GM12875 (cell line): ENCODE data around the gene MEIS3.
"Not testable (repeated sequence)": the region's sequence is repeated elsewhere in the genome, so short reads cannot be mapped to it uniquely, and the experiment has no call there.

Experiments used
- H3K4me3 ChIP-seq: one replicate; pipeline ENCODE4 v1.5.1; 2011; ENCODE audit warnings: low read depth, low read length, control low read depth
- CTCF ChIP-seq: IDR thresholded peaks from 2 replicates; pipeline ENCODE4 v1.5.1; 2011; ENCODE audit warnings: low read depth, mild to moderate bottlenecking, control low read depth, inconsistent platforms, low read length, moderate library complexity, borderline replicate concordance; ENCODE audit not compliant: insufficient read depth

The MEIS3 gene

GRCh38 chr19:47375694-47376588 lies 43.4 kb downstream of the MEIS3 start:
- no peak for TF ChIP-seq CTCF
- H3K4me3 ChIP-seq = no peak overlapping the region

- H3K4me3 ChIP-seq = no peak overlapping the region
- TF ChIP-seq CTCF = no peak
Observed at GRCh38 chr19:47374876-47375693, 44.2 kb downstream of the MEIS3 start.

- no peak for TF ChIP-seq CTCF
- no peak overlapping the region for H3K4me3 ChIP-seq
Observed at GRCh38 chr19:47373246-47374240, 45.8 kb downstream of the MEIS3 start.

- no peak for TF ChIP-seq CTCF
- no peak overlapping the region for H3K4me3 ChIP-seq
Observed at GRCh38 chr19:47372603-47373002, 46.7 kb downstream of the MEIS3 start.

- no peak for TF ChIP-seq CTCF
- no peak overlapping the region for H3K4me3 ChIP-seq
Observed at GRCh38 chr19:47371261-47371660, 48.1 kb downstream of the MEIS3 start.

- no peak for TF ChIP-seq CTCF
- no peak overlapping the region for H3K4me3 ChIP-seq
Observed at GRCh38 chr19:47370045-47370611, 49.2 kb downstream of the MEIS3 start.

- not testable (repeated sequence) for H3K4me3 ChIP-seq
Observed at GRCh38 chr19:47365455-47365854, 53.9 kb downstream of the MEIS3 start.
